Stimulated activated naive CD4-positive, alpha-beta T cell treated with Interleukin-2 at 50 U/mL for 16 hours (primary cell): ENCODE results near the gene CHRND.

Experiments
- DNase-seq: peaks from one replicate; lab custom pipeline; 2025; lab: John Stamatoyannopoulos, UW

Gene CHRND

DNA sequence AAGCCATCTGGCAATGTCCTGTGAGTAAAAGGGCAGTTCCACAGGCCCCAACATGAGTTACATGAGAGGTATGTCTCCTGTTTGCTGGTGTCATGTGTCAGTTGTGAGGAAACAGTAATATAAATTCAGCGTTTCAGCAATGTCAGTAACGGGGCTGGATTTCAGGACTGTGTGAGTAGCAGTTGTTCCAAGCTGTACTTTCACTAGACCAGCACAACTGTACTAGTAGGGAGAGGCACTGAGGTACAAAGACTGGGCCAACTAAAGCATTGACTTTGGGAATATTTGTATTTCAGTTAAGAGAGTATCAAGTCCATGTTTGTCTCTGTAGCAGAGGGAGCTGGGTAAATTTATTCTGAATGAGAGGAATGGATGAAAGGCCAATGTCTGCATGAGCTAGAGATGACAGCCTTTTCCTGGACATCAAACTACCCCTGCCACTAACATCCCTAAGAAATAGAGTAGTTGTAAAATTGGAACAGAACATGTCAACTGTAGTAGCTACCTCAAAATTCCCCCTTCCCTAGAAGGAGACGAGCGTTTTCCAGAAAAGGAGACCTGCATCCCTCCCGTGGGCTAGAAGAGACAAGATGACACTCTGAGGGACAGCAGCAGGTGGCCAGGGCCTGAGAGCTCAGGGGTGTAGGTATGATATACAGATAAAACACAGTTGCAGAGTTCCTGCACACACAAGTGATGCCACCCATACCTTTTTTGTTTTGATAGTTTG is 48.9 kb downstream of the CHRND start:
- DNase-seq: no peak

DNA sequence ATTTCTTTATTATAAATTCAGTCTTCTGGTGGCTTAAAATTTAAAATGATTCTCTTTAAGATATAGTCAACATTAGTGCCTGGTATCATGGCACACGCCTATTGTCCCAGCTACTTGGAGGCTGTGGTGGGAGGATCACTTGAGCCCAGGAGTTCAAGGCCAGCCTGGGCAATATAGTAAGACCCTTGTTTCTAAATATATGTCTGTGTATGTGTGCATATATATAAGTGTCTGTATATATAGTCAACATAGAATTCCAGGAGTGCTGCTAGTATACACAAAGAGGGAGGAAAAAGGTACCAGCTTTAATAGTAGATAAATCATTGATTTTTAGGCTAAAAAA is 49.4 kb downstream of the CHRND start:
- no peak for DNase-seq

DNA sequence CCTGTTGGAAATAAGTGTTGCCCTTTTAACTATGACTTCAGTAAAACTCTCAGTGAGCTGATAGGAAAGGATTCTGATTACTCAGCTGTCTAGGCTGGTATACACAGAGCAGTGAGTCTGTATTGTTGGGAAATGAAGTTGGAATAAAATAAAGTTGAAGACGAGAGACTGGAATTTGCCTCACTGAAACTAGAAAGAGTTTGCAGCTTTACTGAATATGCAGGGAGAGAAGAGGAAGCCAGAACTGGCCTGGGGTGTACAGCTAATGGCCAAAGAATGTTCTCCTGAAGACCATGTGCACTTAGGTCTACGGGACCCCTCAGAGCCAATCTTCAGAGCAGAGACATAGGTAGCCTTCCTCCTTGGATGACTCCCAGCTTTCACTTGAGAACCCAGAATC is 51.0 kb downstream of the CHRND start:
- no peak for DNase-seq

DNA sequence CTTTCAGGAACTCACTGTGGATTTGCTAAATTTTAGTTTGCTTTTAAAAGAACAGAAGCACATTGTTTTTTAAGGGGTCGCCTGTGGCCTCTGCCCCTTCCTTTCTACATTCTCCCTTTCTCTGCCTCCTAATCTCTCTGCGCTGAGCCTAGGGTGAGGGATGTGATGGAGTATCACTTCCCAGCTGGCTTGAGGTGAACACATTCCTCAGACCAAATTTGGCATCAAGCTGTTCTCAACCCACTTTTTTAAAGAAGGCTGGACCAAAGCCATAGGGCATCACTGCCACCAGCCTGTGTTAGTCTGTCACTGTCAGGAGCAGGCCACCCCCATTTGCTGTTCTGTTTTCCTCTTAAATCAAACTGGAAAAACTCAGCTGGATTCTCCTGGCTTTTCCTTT is 51.9 kb downstream of the CHRND start:
- DNase-seq: no peak

DNA sequence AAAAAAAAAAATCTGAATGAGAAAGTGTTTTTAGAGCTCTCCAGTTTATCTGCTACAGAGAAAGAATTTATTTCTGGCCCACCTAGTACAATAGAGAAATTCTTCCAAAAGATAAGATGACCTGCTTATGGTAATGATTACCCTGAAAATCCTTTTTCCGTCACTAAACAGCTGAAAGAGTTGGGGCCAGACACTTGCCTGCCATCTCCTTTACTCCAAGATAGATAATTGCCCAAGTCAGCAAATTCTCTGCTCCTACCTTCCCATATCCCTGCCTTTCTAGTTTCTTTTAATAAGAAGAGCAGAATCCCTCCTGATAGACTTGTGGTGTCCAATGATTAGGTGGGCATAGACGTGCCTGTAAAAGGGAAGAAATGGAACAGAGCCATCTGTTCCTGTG is 52.7 kb downstream of the CHRND start:
- no peak for DNase-seq

DNA sequence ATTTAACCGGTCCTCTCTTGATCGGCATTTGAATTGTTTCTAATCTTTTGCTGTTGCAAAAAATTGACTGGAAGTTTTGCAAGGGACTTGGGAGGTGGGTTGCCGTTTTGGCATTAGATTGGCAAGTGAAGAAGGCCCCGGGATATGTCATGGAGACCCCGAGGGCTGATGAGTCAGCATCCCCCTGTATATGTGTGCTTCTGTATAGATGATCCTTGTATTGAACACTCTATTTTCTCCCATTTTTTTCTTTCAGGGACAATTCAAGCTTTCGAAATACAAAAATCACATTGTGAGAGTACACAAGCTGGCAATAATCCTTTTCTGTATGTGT is 54.7 kb downstream of the CHRND start:
- DNase-seq: no peak

DNA sequence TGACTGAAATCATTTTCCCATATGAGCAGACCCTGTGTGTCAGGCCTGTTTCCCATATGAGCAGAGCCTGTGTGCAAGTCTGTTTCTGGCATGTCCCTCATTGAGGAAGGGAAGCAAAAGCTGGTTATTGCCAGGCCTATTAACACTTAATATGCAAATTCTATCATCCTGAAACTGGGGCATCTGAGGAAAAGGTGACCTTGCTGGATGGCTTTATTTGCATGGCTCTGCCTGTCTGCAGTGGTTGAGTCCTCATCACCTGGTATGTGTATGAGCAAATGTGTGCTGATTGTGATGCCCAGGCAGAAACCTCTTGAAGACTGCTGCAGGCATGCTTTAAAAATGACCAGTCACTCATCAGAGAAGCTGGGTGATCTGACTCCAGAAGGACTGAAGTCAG is 55.8 kb downstream of the CHRND start:
- DNase-seq: no peak

DNA sequence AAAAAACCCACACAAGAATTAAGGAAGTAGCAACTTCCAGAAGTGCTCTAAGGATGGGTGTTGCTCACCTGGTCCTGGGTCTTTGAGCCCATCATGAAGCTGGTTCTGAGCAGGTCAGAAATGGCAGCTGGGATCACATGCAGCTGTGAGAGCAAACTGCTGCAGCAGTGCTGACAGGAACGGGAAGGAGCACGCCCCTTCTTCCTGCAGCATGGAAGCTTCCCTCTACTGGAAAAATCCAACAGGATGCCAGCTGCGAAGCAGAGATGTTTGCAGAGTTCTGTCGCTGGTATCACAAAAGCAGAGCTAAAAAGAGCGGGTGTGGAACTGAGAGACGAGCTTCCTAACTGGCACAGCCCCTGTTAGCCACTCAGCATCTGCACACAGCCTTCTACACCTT is 58.3 kb downstream of the CHRND start:
- no peak for DNase-seq
